HCT116 (cell line): ENCODE data around the gene ARL2. TPM values are rescaled to one million over a fixed set of nuclear protein-coding genes. Genes with fewer than 3 reads are reported as not detected.

Experiments
- ATAC-seq: fragments of 200-7000 bp; cut with Tn5 transposase; 2 replicates; pipeline ENCODE4 v1.9.1; 2020; ENCODE audit warnings: mild to moderate bottlenecking, moderate library complexity
- BruUV-seq: library from RNA; stranded (reverse); fragments of 400-500 nt; replicated peaks from 2 replicates; lab custom pipeline; 2021; lab: Mats Ljungman, UMichigan
- CTCF ChIA-PET: fragments of 300-600 bp; sonication (Branson Sonifier 250); formaldehyde crosslinking; loops from one replicate; lab custom pipeline; 2021; ENCODE audit warnings: antibody characterized with exemption; lab: Charles Lee
- POLR2A ChIA-PET: fragments of 300-600, 350-600 bp; sonication (Branson Sonifier 250); formaldehyde crosslinking; loops from one replicate; lab custom pipeline; 2021; ENCODE audit warnings: antibody characterized with exemption; lab: Charles Lee
- RAD21 ChIA-PET, 2 experiments: fragments of 300-600 bp; sonication (Branson Sonifier 250); formaldehyde crosslinking; loops; one replicate each; lab custom pipeline; 2023; ENCODE audit warnings: low total read pairs in 2 of 2; ENCODE audit not compliant: uncharacterized antibody in 2 of 2, unreplicated experiment in 2 of 2, low non-redundant PET in 1 of 2; lab: Charles Lee
- DNase-seq: peaks from one replicate; pipeline ENCODE4 v3.0.0-alpha.2; 2010; ENCODE audit warnings: low read depth, low spot score
- H2AFZ ChIP-seq: fragments of 200-600 bp; shearing (Covaris generic), sonication (generic); 2 replicates; pipeline ENCODE4 v1.6.1; 2017; ENCODE audit warnings: low read depth, mixed run types, mixed read lengths, antibody characterized with exemption, low read length; ENCODE audit not compliant: poor library complexity, severe bottlenecking
- H3K27ac ChIP-seq: 2 replicates; pipeline ENCODE4 v1.5.1; 2012; ENCODE audit warnings: low read depth, low read length
- H3K27me3 ChIP-seq: fragments of 200-600 bp; sonication (generic); 2 replicates; pipeline ENCODE4 v1.6.1; 2016; ENCODE audit warnings: mixed run types, low read length, mixed read lengths; ENCODE audit not compliant: insufficient read depth
- H3K36me3 ChIP-seq, 2 experiments: fragments of 200-500 bp in 1 of 2; fragments of 200-600 bp in 1 of 2; sonication (Bioruptor generic) in 1 of 2; sonication (generic) in 1 of 2; 2 replicates each; pipeline versions ENCODE4 v1.5.1 to v1.6.1; 2014 to 2016; ENCODE audit warnings: low read length in 2 of 2, inconsistent platforms in 1 of 2, mixed read lengths in 1 of 2, mixed run types in 1 of 2; ENCODE audit not compliant: insufficient read depth in 2 of 2, control insufficient read depth in 1 of 2
- H3K4me1 ChIP-seq, 2 experiments: fragments of 200-600 bp in 1 of 2; sonication (generic) in 1 of 2; 2 replicates each; pipeline versions ENCODE4 v1.5.1 to v1.6.1; 2012 to 2017; ENCODE audit warnings: low read length in 2 of 2, inconsistent platforms in 1 of 2, mild to moderate bottlenecking in 1 of 2, mixed read lengths in 1 of 2, mixed run types in 1 of 2, moderate library complexity in 1 of 2; ENCODE audit not compliant: insufficient read depth in 2 of 2, control insufficient read depth in 1 of 2
- H3K4me2 ChIP-seq: fragments of 200-600 bp; sonication (generic); 2 replicates; pipeline ENCODE4 v1.6.1; 2017; ENCODE audit warnings: mixed run types, low read length, mixed read lengths
- H3K4me3 ChIP-seq, 2 experiments: fragments of 200-600 bp in 1 of 2; sonication (generic) in 1 of 2; replicated peaks in 1 of 2; 2 replicates each; pipeline ENCODE4 v1.5.1; 2011 to 2016; ENCODE audit warnings: low read length in 2 of 2, control low read depth in 1 of 2, low read depth in 1 of 2, mild to moderate bottlenecking in 1 of 2, mixed read lengths in 1 of 2, mixed run types in 1 of 2
- H3K79me2 ChIP-seq: fragments of 200-600 bp; sonication (generic); 2 replicates; pipeline ENCODE4 v1.6.1; 2017; ENCODE audit warnings: mild to moderate bottlenecking, mixed run types, low read length, moderate library complexity, mixed read lengths; ENCODE audit not compliant: insufficient read depth
- H3K9ac ChIP-seq: fragments of 200-600 bp; sonication (generic); 2 replicates; pipeline ENCODE4 v1.6.1; 2016; ENCODE audit warnings: low read length, mixed read lengths
- H3K9me2 ChIP-seq: fragments of 200-600 bp; sonication (generic), shearing (Covaris generic); 2 replicates; pipeline ENCODE4 v1.6.1; 2017; ENCODE audit warnings: mixed run types, mild to moderate bottlenecking, moderate library complexity; ENCODE audit not compliant: insufficient read depth
- H3K9me3 ChIP-seq, 2 experiments: fragments of 200-500 bp in 1 of 2; fragments of 200-600 bp in 1 of 2; sonication (Bioruptor generic) in 1 of 2; sonication (generic) in 1 of 2; 2 replicates each; pipeline ENCODE4 v1.6.1; 2014 to 2017; ENCODE audit warnings: low read length in 2 of 2, mixed read lengths in 2 of 2, inconsistent platforms in 1 of 2, low read depth in 1 of 2, mild to moderate bottlenecking in 1 of 2, mixed run types in 1 of 2, moderate library complexity in 1 of 2; ENCODE audit not compliant: control insufficient read depth in 1 of 2, insufficient read depth in 1 of 2
- H4K20me1 ChIP-seq: fragments of 200-600 bp; sonication (generic), shearing (Covaris generic); 2 replicates; pipeline ENCODE4 v1.6.1; 2017; ENCODE audit warnings: mixed run types, mild to moderate bottlenecking, moderate library complexity; ENCODE audit not compliant: insufficient read depth
- CEBPB ChIP-seq: IDR thresholded peaks from 2 replicates; pipeline ENCODE4 v1.6.1; 2012; ENCODE audit warnings: low read depth
- EZH2 ChIP-seq: fragments of 200-600 bp; sonication (generic); IDR thresholded peaks from 2 replicates; pipeline ENCODE4 v1.6.1; 2017; ENCODE audit warnings: antibody characterized with exemption, mixed run types
- EZH2phosphoT487 ChIP-seq: fragments of 200-600 bp; IDR thresholded peaks from 2 replicates; pipeline ENCODE4 v1.6.1; 2018; ENCODE audit warnings: antibody characterized with exemption, borderline replicate concordance
- POLR2A ChIP-seq: IDR thresholded peaks from 2 replicates; pipeline ENCODE4 v1.7.0; 2011; ENCODE audit warnings: borderline replicate concordance; ENCODE audit not compliant: insufficient read depth, insufficient read length; ENCODE audit errors: extremely low read depth
- POLR2AphosphoS5 ChIP-seq: IDR thresholded peaks from 2 replicates; pipeline ENCODE4 v1.6.1; 2011; ENCODE audit warnings: mild to moderate bottlenecking, low read depth, low read length, moderate library complexity
- RAD21 ChIP-seq: IDR thresholded peaks from 2 replicates; pipeline ENCODE4 v1.6.1; 2012; ENCODE audit warnings: low read depth, mild to moderate bottlenecking
- SIN3A ChIP-seq: IDR thresholded peaks from 2 replicates; pipeline ENCODE4 v1.6.1; 2012; ENCODE audit warnings: low read depth
- SP1 ChIP-seq: IDR thresholded peaks from 2 replicates; pipeline ENCODE4 v1.6.1; 2012; ENCODE audit warnings: low read depth
- SRF ChIP-seq: IDR thresholded peaks from 2 replicates; pipeline ENCODE4 v1.6.1; 2012; ENCODE audit warnings: low read depth
- YY1 ChIP-seq: IDR thresholded peaks from 2 replicates; pipeline ENCODE4 v1.6.1; 2011; ENCODE audit warnings: low read length, low read depth, moderate library complexity, mild to moderate bottlenecking; ENCODE audit not compliant: insufficient replicate concordance; ENCODE audit errors: extremely low read depth
- ZNF274 ChIP-seq: fragments of 200-500 bp; sonication (Bioruptor generic); IDR thresholded peaks from 2 replicates; pipeline ENCODE4 v1.6.1; 2014; ENCODE audit warnings: mild to moderate bottlenecking, low read depth, low read length, inconsistent platforms
- intact Hi-C: fragments of 100-400 bp; cut with micrococcal nuclease; formaldehyde crosslinking; loops from 2 replicates; pipeline ENCODE4 v1.10.0; 2022
- total RNA-seq: library from RNA; stranded (reverse); gene quantifications from one replicate; pipeline ENCODE4 v1.2.1, GENCODE V29; 2021; ENCODE audit not compliant: unreplicated experiment
- TF ChIP-seq, protein P1 (sequence below): IDR thresholded peaks from 2 replicates; pipeline ENCODE4 v1.6.1; 2012; ENCODE audit warnings: low read depth
- TF ChIP-seq, protein P2 (sequence below): IDR thresholded peaks from 2 replicates; pipeline ENCODE4 v1.6.1; 2011; ENCODE audit warnings: mild to moderate bottlenecking, low read length, moderate library complexity; ENCODE audit not compliant: insufficient replicate concordance; ENCODE audit errors: extremely low read depth
- TF ChIP-seq, protein P3 (sequence below): IDR thresholded peaks from 2 replicates; pipeline ENCODE4 v1.6.1; 2012

The ARL2 gene
- total RNA-seq, 1 experiment from 2014 or later, result 68.7 TPM

DNA sequence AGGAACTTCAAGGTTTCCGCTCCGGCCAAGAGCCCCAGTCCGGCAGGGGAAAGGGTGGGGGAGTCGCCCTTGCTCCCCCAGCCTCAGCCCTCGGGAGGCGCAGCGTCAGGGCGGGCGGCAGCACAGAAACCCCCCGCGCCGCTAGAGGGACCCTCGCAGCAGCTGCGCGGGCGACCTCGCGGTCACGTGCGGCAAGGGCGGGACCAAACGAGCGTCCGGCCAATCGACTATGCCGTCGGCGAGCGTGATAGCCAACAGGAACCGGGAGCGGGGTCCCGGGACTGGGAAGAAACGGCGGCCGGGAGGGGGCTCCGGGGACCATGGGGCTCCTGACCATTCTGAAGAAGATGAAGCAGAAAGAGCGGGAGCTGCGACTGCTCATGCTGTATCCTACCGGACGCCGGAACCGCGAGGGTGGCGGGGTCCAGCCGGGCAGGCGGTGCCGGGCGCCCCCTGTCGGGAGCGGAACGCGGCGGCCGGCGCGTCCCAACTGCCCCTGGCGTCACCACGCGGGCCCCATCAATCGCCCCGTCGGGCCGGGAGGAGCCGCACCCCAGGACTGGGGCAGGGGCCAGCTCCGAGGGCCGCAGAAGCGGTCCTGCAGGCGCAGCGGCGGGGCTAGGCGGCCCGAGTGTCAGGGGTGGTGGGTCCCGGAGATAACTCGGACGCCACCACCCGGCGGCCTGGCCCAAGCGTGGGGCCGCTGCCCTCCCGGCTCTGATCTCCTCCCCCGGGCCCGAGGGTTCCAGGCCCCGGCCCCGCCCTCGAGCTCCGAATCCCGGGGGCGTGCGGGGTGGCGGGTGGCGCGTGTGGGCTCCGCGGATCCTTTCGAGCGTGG lies at the start of gene ARL2 (continued):
- TF ChIP-seq, protein P1, sequence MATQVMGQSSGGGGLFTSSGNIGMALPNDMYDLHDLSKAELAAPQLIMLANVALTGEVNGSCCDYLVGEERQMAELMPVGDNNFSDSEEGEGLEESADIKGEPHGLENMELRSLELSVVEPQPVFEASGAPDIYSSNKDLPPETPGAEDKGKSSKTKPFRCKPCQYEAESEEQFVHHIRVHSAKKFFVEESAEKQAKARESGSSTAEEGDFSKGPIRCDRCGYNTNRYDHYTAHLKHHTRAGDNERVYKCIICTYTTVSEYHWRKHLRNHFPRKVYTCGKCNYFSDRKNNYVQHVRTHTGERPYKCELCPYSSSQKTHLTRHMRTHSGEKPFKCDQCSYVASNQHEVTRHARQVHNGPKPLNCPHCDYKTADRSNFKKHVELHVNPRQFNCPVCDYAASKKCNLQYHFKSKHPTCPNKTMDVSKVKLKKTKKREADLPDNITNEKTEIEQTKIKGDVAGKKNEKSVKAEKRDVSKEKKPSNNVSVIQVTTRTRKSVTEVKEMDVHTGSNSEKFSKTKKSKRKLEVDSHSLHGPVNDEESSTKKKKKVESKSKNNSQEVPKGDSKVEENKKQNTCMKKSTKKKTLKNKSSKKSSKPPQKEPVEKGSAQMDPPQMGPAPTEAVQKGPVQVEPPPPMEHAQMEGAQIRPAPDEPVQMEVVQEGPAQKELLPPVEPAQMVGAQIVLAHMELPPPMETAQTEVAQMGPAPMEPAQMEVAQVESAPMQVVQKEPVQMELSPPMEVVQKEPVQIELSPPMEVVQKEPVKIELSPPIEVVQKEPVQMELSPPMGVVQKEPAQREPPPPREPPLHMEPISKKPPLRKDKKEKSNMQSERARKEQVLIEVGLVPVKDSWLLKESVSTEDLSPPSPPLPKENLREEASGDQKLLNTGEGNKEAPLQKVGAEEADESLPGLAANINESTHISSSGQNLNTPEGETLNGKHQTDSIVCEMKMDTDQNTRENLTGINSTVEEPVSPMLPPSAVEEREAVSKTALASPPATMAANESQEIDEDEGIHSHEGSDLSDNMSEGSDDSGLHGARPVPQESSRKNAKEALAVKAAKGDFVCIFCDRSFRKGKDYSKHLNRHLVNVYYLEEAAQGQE, result no peak
- TF ChIP-seq EZH2phosphoT487 (no peak), EZH2 (no peak), SP1 (peak; percentile 56; the same call in 1 of the 2 replicates), RAD21 (peak; percentile 52), SIN3A (peak; percentile 53), ZNF274 (no peak)

DNA sequence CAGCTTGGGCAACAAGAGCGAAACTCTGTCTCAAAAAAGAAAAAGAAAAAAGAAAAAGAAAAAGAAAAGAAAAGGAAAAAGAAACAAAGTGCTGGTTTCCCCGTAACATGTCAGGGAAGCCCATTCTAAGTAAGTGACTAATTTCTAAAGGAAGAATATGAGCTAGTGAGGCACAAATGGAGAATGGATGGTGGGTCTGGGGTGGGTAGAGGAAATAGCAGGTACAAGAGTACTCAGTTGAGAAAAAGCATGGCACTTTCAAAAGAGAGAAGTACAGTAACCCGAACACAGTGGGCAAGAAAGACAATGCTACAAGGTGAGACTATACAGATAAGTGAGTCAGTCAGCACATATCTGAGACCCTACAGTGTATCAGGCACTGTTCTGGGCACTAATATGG lies 46.6 kb upstream of the ARL2 start:
- DNase-seq (no peak), ATAC-seq (no peak)
- CTCF ChIA-PET, result no interaction called here
- H3K27ac ChIP-seq, result no peak overlapping the region
- no TSS peak for BruUV-seq
- no peaks in the 10 kb centered on the region for H4K20me1 ChIP-seq
- H3K4me3 ChIP-seq, result no peak overlapping the region
- intact Hi-C loops, result no loop called here
- peaks cover 0 to 3% of the 10 kb centered on the region in 2 experiments; a peak in 1 of 4 replicates for H3K4me1 ChIP-seq
- no peak overlapping the region for H3K9ac ChIP-seq
- no peak overlapping the region for H3K4me2 ChIP-seq
- H3K9me2 ChIP-seq, result no peaks in the 10 kb centered on the region
- no peaks in the 10 kb centered on the region for H3K9me3 ChIP-seq
- RAD21 ChIA-PET, result no interaction called here
- no peaks in the 10 kb centered on the region for H3K79me2 ChIP-seq
- no peaks in the 10 kb centered on the region for H3K27me3 ChIP-seq
- H2AFZ ChIP-seq, result no peak overlapping the region
- POLR2A ChIA-PET, result no interaction called here
- H3K36me3 ChIP-seq, result no peaks in the 10 kb centered on the region
- TF ChIP-seq, protein P2, sequence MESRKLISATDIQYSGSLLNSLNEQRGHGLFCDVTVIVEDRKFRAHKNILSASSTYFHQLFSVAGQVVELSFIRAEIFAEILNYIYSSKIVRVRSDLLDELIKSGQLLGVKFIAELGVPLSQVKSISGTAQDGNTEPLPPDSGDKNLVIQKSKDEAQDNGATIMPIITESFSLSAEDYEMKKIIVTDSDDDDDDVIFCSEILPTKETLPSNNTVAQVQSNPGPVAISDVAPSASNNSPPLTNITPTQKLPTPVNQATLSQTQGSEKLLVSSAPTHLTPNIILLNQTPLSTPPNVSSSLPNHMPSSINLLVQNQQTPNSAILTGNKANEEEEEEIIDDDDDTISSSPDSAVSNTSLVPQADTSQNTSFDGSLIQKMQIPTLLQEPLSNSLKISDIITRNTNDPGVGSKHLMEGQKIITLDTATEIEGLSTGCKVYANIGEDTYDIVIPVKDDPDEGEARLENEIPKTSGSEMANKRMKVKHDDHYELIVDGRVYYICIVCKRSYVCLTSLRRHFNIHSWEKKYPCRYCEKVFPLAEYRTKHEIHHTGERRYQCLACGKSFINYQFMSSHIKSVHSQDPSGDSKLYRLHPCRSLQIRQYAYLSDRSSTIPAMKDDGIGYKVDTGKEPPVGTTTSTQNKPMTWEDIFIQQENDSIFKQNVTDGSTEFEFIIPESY, result no peak
- TF ChIP-seq CEBPB (no peak), SP1 (no peak), POLR2AphosphoS5 (no peak), SRF (no peak), POLR2A (no peak), YY1 (no peak), ZNF274 (no peak)
- TF ChIP-seq, protein P3, sequence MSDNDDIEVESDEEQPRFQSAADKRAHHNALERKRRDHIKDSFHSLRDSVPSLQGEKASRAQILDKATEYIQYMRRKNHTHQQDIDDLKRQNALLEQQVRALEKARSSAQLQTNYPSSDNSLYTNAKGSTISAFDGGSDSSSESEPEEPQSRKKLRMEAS, result no peak
- TF ChIP-seq, protein P1, result no peak
